ENCODE results near the gene BPIFB1.

GRCh38 chr20:33251496-33251895 lies 31.5 kb upstream of the BPIFB1 start:
- TF ChIP-seq CTCF (IDR thresholded peaks at IDR 0.05; ENCODE audit: low read length) (no peak), EZH2 (IDR thresholded peaks at IDR 0.05; ENCODE audit: borderline replicate concordance, low read length) (no peak)
